Esophagus squamous epithelium (tissue), 5 donors: ENCODE results near the gene LRRN2. TPM values are rescaled to one million over a fixed set of nuclear protein-coding genes. Genes with fewer than 3 reads are reported as not detected.

Experiments used
- DNase-seq: peaks from one replicate; lab custom pipeline; 2025; lab: John Stamatoyannopoulos, UW
- H3K27ac ChIP-seq, 4 donors: fragments of 200-600 bp; sonication (generic); one replicate each; pipeline ENCODE4 v1.5.1; 2016 to 2019; ENCODE audit warnings: mild to moderate bottlenecking in 1 of 4
- H3K27me3 ChIP-seq, 4 donors: fragments of 200-600 bp; sonication (generic); 1 replicate in 3 of 4; 2 replicates in 1 of 4; pipeline versions ENCODE4 v1.5.1 to v1.6.0; 2017 to 2021; ENCODE audit warnings: antibody characterized with exemption in 1 of 4
- H3K36me3 ChIP-seq, 3 donors: fragments of 200-600 bp; sonication (generic); one replicate each; pipeline ENCODE4 v1.5.1; 2016 to 2019
- H3K4me1 ChIP-seq, 3 donors: fragments of 200-600 bp; sonication (generic); one replicate each; pipeline ENCODE4 v1.5.1; 2017 to 2019
- H3K4me3 ChIP-seq, 4 donors: fragments of 200-600 bp; sonication (generic); 1 replicate in 3 of 4; 2 replicates in 1 of 4; pipeline ENCODE4 v1.5.1; 2016 to 2019; ENCODE audit warnings: mild to moderate bottlenecking in 2 of 4, moderate library complexity in 1 of 4
- H3K9me3 ChIP-seq, 3 donors: fragments of 200-600 bp; sonication (generic); one replicate each; pipeline ENCODE4 v1.5.1; 2016 to 2019
- POLR2A ChIP-seq, 4 donors: fragments of 450-650 bp; IDR thresholded peaks; one replicate each; pipeline ENCODE4 v1.6.1; 2017; ENCODE audit warnings: antibody characterized with exemption in 4 of 4, mild to moderate bottlenecking in 4 of 4, moderate library complexity in 3 of 4
- WGBS, 2 donors: methylation state at CpG; one replicate each; pipeline ENCODE4 v1.1.5; 2018; 5-methylcytosine and 5-hydroxymethylcytosine counted together
- intact Hi-C: fragments of 100-400 bp; cut with DNase I; formaldehyde crosslinking; loops from one replicate; pipeline ENCODE4 v1.15.0; 2022
- total RNA-seq, 4 donors: library from RNA; depleted of rRNA; stranded (reverse); fragments of >200 nt; gene quantifications; one replicate each; pipeline ENCODE4 v1.1.0, GENCODE V29; 2016
- TF ChIP-seq, protein P1 (sequence below), 6 experiments: fragments of 450-650 bp in 4 of 6; fragments of 200-600 bp in 2 of 6; sonication (generic) in 2 of 6; IDR thresholded peaks; one replicate each; pipeline ENCODE4 v1.5.1; 2016 to 2019; ENCODE audit warnings: antibody characterized with exemption in 6 of 6, mild to moderate bottlenecking in 4 of 6, moderate library complexity in 4 of 6
- donor health status: DM: yes; HTN: yes; CAD: no.

The LRRN2 gene
- total RNA-seq, 4 donors from 2014 or later: 0.18 to 1.8 (median 1.5) TPM

DNA sequence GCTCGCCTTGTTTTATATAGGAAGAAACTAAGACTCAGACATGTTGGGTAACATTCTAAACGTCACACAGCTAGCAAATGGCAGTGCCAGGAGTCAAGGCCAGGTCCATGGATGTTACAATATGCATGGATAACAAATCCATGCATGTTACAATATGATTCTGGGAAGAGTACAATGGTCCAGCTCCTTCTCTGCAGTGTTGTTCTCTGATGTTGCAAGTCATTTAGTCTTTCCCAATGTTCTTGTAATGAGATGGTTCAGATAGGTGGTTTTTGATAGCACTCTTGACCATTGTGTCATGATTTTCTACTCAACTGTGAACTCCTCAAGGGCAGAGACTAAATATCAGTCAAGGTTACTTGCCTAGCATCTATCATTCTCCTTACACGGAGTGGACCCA is 15.7 kb upstream of the LRRN2 start:
- H3K36me3 ChIP-seq: no peaks in the 10 kb centered on the region
- H3K27ac ChIP-seq: no peak overlapping the region
- peaks cover 0 to 27% (median 0%) of the 10 kb centered on the region in 4 donors for H3K27me3 ChIP-seq
- TF ChIP-seq POLR2A (IDR thresholded peaks at IDR 0.05): no peak
- TF ChIP-seq, protein P1, sequence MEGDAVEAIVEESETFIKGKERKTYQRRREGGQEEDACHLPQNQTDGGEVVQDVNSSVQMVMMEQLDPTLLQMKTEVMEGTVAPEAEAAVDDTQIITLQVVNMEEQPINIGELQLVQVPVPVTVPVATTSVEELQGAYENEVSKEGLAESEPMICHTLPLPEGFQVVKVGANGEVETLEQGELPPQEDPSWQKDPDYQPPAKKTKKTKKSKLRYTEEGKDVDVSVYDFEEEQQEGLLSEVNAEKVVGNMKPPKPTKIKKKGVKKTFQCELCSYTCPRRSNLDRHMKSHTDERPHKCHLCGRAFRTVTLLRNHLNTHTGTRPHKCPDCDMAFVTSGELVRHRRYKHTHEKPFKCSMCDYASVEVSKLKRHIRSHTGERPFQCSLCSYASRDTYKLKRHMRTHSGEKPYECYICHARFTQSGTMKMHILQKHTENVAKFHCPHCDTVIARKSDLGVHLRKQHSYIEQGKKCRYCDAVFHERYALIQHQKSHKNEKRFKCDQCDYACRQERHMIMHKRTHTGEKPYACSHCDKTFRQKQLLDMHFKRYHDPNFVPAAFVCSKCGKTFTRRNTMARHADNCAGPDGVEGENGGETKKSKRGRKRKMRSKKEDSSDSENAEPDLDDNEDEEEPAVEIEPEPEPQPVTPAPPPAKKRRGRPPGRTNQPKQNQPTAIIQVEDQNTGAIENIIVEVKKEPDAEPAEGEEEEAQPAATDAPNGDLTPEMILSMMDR (IDR thresholded peaks at IDR 0.05): no peak
- no peak for DNase-seq
- 83 to 84% methylated on average over 2 to 3 of the region's 3 CpGs for WGBS, 2 donors
- intact Hi-C loops: no loop called here
- peaks cover 0 to 27% (median 0%) of the 10 kb centered on the region in 3 donors for H3K4me1 ChIP-seq
- no peak overlapping the region for H3K4me3 ChIP-seq
- no peaks in the 10 kb centered on the region for H3K9me3 ChIP-seq

DNA sequence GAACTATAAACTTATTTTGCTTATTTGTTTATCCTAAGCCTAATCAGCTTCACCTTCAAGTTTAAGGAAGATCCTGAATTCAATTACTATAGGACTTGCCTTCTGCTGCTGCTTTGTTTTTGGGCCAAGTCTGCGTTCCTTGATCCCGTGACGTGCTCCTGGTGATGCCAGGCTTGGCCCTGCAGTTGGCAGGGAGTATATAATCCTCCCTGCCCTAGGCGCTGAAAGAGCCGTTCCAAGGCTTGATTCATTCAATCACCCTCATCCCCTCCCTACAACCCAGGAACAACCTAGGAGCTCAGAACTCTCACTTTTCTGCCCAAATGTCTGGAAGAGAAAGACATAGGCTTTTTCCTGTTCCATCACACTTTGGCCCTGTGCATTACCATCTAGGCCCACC is 12.4 kb upstream of the LRRN2 start:
- Histone ChIP-seq H3K27ac (no peak overlapping the region), H3K36me3 (no peaks in the 10 kb centered on the region), H3K27me3 (peaks cover 0 to 35% (median 0%) of the 10 kb centered on the region in 4 donors), H3K4me3 (no peak overlapping the region), H3K9me3 (no peaks in the 10 kb centered on the region), H3K4me1 (peaks cover 0 to 11% (median 0%) of the 10 kb centered on the region in 3 donors)
- TF ChIP-seq, protein P1 (IDR thresholded peaks at IDR 0.05): no peak
- TF ChIP-seq POLR2A (IDR thresholded peaks at IDR 0.05): no peak
- intact Hi-C loops: no loop called here
- WGBS, 2 donors: 42 to 46% methylated on average over 5 of the region's 5 CpGs
- no peak for DNase-seq

DNA sequence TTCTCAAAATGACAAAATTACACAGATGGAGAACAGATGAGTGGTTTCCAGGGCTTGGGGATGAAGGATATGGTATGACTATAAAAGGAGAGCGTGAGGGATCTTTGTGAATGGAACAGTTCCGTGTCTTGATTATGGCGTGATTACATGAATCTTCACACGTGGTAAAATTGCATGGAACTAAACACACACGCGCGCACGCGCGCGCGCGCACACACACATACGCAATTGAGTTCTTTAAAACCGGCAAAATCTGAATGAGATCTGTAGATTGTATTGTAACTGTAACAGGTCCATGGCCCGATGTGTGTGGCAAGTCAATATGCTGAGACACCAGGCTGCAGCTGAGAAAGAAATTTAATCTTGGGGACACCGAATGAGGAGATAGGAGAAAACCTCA is 11.1 kb upstream of the LRRN2 start:
- 84 to 88% methylated on average over 17 of the region's 17 CpGs for WGBS, 2 donors
- H3K27me3 ChIP-seq: peaks cover 0 to 29% (median 0%) of the 10 kb centered on the region in 4 donors
- TF ChIP-seq, protein P1 (IDR thresholded peaks at IDR 0.05): no peak
- TF ChIP-seq POLR2A (IDR thresholded peaks at IDR 0.05): no peak

DNA sequence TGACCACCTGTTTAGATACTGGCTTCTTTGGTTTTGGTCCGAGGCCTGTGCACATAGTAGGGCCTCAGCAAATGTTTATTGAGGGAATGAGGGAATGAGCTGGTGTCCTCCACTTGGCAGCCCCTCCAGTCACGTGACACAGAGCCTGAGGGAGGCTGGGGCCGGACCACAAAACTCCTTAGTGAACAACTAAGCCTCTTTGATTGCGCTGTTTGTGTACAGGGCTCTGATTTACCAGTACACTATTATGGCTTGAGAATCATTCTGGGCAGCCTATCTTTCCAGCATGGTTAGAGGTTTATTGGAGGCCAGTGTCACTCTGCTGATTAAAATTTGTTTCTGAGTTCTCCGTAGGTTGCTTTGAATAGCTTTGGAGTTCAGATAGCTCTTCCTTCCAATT is 10.2 kb upstream of the LRRN2 start:
- H3K27ac ChIP-seq: no peak overlapping the region
- H3K9me3 ChIP-seq: no peaks in the 10 kb centered on the region
- 74 to 90% methylated on average over 3 to 5 of the region's 5 CpGs for WGBS, 2 donors
- H3K4me1 ChIP-seq: peaks cover 0 to 11% (median 0%) of the 10 kb centered on the region in 3 donors
- DNase-seq: no peak
- H3K4me3 ChIP-seq: no peak overlapping the region
- intact Hi-C loops: no loop called here
- peaks cover 0 to 22% (median 0%) of the 10 kb centered on the region in 4 donors for H3K27me3 ChIP-seq
- H3K36me3 ChIP-seq: no peaks in the 10 kb centered on the region
- TF ChIP-seq, protein P1 (IDR thresholded peaks at IDR 0.05): no peak
- TF ChIP-seq POLR2A (IDR thresholded peaks at IDR 0.05): no peak

More for the DNA sequence above, 11.1 kb upstream of the LRRN2 start:
- Histone ChIP-seq H3K36me3 (no peaks in the 10 kb centered on the region), H3K9me3 (no peaks in the 10 kb centered on the region), H3K4me3 (no peak overlapping the region), H3K27ac (no peak overlapping the region), H3K4me1 (peaks cover 0 to 11% (median 0%) of the 10 kb centered on the region in 3 donors)
- no peak for DNase-seq
- intact Hi-C loops: no loop called here

DNA sequence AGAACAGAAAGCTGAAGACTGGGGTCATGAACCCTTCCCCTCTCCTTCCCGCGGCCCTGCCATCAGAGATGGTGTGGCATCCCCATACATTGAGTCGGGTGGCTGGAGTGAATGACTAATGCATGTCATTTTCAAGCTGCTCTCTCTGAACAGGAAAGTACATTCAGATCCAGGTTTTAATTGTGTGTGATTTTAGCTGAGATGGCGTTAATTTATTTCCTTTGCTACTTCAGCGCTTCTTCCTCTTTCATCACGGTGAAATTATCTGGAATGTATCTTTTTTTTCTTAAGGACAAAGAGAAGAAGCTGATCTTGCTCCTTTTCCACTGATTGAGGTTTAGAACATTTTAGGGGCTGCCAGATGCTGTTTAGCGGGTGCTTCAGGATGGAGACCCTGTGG is 8.6 kb upstream of the LRRN2 start:
- DNase-seq: no peak
- Histone ChIP-seq H3K36me3 (no peaks in the 10 kb centered on the region), H3K9me3 (no peaks in the 10 kb centered on the region), H3K4me1 (peaks cover 0 to 11% (median 0%) of the 10 kb centered on the region in 3 donors), H3K4me3 (no peak overlapping the region), H3K27ac (no peak overlapping the region), H3K27me3 (peaks cover 0 to 28% (median 0%) of the 10 kb centered on the region in 4 donors)
- intact Hi-C loops: no loop called here
- WGBS, 2 donors: 68 to 74% methylated on average over 7 of the region's 7 CpGs
- no peak for TF ChIP-seq POLR2A (IDR thresholded peaks at IDR 0.05)
- TF ChIP-seq, protein P1 (IDR thresholded peaks at IDR 0.05): no peak
